ENCODE data around the gene TSFM.
A peak's percentile ranks its signal among the peaks of the same experiment; 100 is the strongest.

Gene TSFM

GRCh38 chr12:57823131-57823907 is 40.7 kb downstream of the TSFM start:
- peaks cover 58% of the 10 kb centered on the region for H3K36me3 ChIP-seq (replicated peaks)
- in situ Hi-C loops (cut with MboI; ENCODE audit: low sequenced_read_pairs): no loop called here
- H3K27me3 ChIP-seq (ENCODE audit: low read depth): no peaks in the 10 kb centered on the region
- no peak for DNase-seq (ENCODE audit: low spot score in 2 of 2)
- no peaks in the 10 kb centered on the region for H3K9me3 ChIP-seq
- no peak overlapping the region for H3K4me3 ChIP-seq
- no peaks in the 10 kb centered on the region for H3K4me1 ChIP-seq

DNA sequence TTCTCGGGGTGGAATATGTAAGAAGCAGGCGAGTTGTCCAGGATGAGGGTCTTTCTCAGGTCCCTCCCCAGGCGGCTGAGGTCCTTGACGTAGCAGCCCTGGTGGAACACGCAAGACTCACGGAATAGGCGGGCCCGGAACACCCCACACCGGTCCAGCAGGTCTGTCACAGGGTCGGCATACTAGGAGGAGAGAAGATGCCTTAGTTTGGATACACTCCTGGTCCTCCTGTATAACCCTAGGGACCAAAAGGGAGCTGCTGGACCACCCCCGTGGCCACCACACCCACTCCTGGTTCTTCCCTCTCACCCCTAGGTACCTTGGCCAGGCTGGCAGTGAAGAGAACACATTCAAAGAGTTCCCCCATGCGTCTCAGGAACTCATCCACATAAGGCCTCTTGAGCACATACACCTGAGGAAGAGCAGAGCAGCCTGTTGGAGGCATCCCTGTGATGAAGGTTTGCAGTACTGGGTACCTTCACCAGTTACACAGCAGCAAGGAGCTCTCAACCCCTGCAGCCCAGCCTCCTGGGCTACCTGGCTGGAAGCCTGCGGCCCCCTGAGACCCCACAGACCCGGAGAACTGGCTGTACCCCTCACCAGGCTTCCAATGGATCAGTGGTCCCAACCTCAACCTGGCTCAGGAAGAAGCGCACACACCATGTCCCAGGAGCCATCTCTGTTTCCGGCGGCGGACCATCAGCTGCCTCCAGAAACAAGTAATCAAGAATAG is 41.5 kb downstream of the TSFM start:
- H3K27me3 ChIP-seq (ENCODE audit: low read depth): no peaks in the 10 kb centered on the region
- no peaks in the 10 kb centered on the region for H3K4me1 ChIP-seq
- no peak overlapping the region for H3K4me3 ChIP-seq
- peaks cover 65% of the 10 kb centered on the region for H3K36me3 ChIP-seq (replicated peaks)
- in situ Hi-C loops (cut with MboI; ENCODE audit: low sequenced_read_pairs): no loop called here
- H3K9me3 ChIP-seq: no peaks in the 10 kb centered on the region
- no peak for DNase-seq (ENCODE audit: low spot score in 2 of 2)

- no peaks in the 10 kb centered on the region for H3K4me1 ChIP-seq
- H3K27me3 ChIP-seq (ENCODE audit: low read depth): no peaks in the 10 kb centered on the region
- peaks cover 69% of the 10 kb centered on the region for H3K36me3 ChIP-seq (replicated peaks)
- no peak overlapping the region for H3K4me3 ChIP-seq
- in situ Hi-C loops (cut with MboI; ENCODE audit: low sequenced_read_pairs): no loop called here
- DNase-seq (ENCODE audit: low spot score in 2 of 2): no peak
- H3K9me3 ChIP-seq: no peaks in the 10 kb centered on the region
Measured at GRCh38 chr12:57825451-57825850, 42.9 kb downstream of the TSFM start.

DNA sequence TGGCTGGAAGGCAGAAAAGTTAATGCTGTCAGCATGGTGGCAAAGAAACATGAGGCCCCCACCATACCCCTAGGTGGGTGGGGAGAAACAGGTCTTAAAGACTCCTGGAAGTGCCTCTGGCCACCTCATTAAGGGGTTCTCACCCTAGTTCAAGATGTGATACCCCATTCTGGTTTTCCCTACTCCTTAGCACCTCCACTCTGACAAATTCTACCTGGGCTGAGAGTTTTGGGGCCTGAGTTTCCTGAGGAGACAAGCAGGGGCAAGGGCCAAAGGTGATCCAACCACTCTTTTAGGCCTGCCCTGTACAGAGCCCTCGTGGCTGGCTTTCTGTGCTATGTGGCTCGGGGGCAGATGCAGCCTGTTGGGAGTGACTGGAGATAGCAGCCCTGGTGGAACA is 43.8 kb downstream of the TSFM start:
- Histone ChIP-seq H3K36me3 (replicated peaks) (peaks cover 69% of the 10 kb centered on the region), H3K9me3 (no peaks in the 10 kb centered on the region), H3K4me1 (no peaks in the 10 kb centered on the region), H3K4me3 (no peak overlapping the region), H3K27me3 (ENCODE audit: low read depth) (no peaks in the 10 kb centered on the region)
- DNase-seq (ENCODE audit: low spot score in 2 of 2): no peak
- in situ Hi-C loops (cut with MboI; ENCODE audit: low sequenced_read_pairs): no loop called here

DNA sequence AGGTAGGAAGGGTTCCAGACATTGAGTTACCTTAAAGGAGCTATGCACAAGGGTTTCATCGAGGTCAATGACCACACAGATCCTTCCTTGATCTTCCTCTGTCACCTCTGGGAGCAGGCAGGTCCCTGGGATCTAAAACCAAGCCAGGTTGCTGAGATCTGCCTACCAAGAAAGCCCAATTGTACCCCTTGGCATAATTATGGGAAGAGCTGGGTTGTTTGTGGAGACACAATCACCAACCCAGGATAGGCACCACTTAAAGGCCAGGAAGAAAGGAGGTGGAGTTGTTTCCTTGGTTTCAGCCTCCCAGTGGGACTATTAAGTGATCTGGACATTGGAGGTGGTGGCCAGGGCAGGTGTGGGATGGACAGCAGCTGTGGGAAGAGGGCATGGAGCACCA is 44.4 kb downstream of the TSFM start:
- Histone ChIP-seq H3K27me3 (ENCODE audit: low read depth) (no peaks in the 10 kb centered on the region), H3K36me3 (replicated peaks) (peaks cover 69% of the 10 kb centered on the region), H3K4me1 (no peaks in the 10 kb centered on the region), H3K9me3 (no peaks in the 10 kb centered on the region), H3K4me3 (no peak overlapping the region)
- in situ Hi-C loops (cut with MboI; ENCODE audit: low sequenced_read_pairs): no loop called here
- DNase-seq (ENCODE audit: low spot score in 2 of 2): no peak

DNA sequence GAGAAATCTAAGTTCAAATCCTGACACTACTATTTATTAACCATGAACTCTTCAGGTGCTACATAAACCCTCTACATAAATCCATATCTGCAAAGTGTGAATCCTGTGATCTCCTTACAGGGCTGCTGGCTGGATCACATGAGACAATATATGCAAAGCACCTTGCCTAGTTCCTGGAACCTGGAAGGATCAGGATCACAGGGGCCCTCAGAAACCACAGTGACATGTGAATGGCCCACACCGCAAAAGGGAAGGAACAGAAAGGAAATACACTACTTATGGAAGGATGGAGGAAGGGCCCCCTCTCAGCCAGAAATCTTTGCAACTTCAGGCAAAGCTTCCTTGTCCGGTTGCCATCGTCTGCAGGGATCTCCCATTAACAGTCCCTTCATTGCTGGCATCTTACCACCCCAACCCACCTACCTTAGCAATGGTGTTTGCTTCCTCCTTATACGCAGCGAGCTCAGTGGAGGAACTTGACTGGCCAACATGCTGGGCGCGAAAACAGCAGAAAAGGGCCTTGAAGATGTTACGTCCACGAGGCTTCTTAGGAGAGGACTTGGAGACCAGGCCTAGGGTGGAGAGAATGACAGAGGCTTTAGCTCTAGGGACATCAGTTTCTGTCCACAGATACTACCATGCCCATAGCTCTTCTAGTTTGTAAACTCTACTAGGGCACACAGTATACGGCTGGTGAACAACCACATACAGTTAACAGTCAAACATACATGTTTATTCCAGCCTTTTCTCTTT is 46.6 kb downstream of the TSFM start:
- Histone ChIP-seq H3K4me3 (no peak overlapping the region), H3K27me3 (ENCODE audit: low read depth) (no peaks in the 10 kb centered on the region), H3K36me3 (replicated peaks) (peaks cover 50% of the 10 kb centered on the region), H3K4me1 (no peaks in the 10 kb centered on the region), H3K9me3 (no peaks in the 10 kb centered on the region)
- in situ Hi-C loops (cut with MboI; ENCODE audit: low sequenced_read_pairs): no loop called here
- no peak for DNase-seq (ENCODE audit: low spot score in 2 of 2)

GRCh38 chr12:57830393-57830792 is 47.8 kb downstream of the TSFM start:
- H3K27me3 ChIP-seq (ENCODE audit: low read depth): no peaks in the 10 kb centered on the region
- H3K4me1 ChIP-seq: peaks cover 4% of the 10 kb centered on the region; the same call in 1 of the 2 replicates
- no peak overlapping the region for H3K4me3 ChIP-seq
- peaks cover 38% of the 10 kb centered on the region for H3K36me3 ChIP-seq (replicated peaks)
- in situ Hi-C loops (cut with MboI; ENCODE audit: low sequenced_read_pairs): loop anchor here (5.0 kb wide), 1 partner anchor 77 kb away; no protein-coding TSS in a partner anchor
- H3K9me3 ChIP-seq: no peaks in the 10 kb centered on the region
- no peak for DNase-seq (ENCODE audit: low spot score in 2 of 2)

DNA sequence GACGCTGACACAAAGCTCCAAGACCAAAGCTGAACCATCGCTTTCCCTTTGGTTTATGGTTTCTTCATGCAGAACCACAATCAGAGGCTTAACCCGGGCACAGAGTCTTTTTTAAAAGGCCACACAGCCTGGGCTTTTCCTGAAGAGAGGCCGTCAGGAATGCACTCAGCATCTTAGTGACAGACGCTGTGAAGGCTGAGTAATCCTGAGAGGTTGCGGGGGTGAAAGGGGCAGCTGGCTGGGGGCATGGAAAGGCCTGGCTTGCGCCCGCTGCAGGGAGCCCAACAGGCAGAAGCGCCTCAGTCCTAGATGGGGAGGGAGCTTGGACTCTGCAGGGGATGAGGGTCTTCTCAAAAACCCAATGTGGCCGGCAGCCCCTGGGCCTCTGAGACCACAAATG is 50.4 kb downstream of the TSFM start:
- in situ Hi-C loops (cut with MboI; ENCODE audit: low sequenced_read_pairs): loop anchor here (5.0 kb wide), 1 partner anchor 74 kb away; no protein-coding TSS in a partner anchor
- Histone ChIP-seq H3K4me3 (no peak overlapping the region), H3K36me3 (replicated peaks) (peaks cover 13% of the 10 kb centered on the region), H3K27me3 (ENCODE audit: low read depth) (no peaks in the 10 kb centered on the region), H3K9me3 (no peaks in the 10 kb centered on the region), H3K4me1 (peaks cover 21% of the 10 kb centered on the region)
- no peak for DNase-seq (ENCODE audit: low spot score in 2 of 2)

GRCh38 chr12:57833672-57834071 is 51.1 kb downstream of the TSFM start:
- Histone ChIP-seq H3K4me1 (peaks cover 22% of the 10 kb centered on the region), H3K4me3 (no peak overlapping the region), H3K36me3 (replicated peaks) (peaks cover 8% of the 10 kb centered on the region), H3K27me3 (ENCODE audit: low read depth) (no peaks in the 10 kb centered on the region), H3K9me3 (no peaks in the 10 kb centered on the region)
- in situ Hi-C loops (cut with MboI; ENCODE audit: low sequenced_read_pairs): loop anchor here (5.0 kb wide), 1 partner anchor 74 kb away; no protein-coding TSS in a partner anchor
- no peak for DNase-seq (ENCODE audit: low spot score in 2 of 2)

GRCh38 chr12:57834086-57834876 is 51.7 kb downstream of the TSFM start:
- peak in 1 of 2 experiments; percentile 52 for DNase-seq (ENCODE audit: low spot score in 2 of 2)
- no peaks in the 10 kb centered on the region for H3K9me3 ChIP-seq
- H3K27me3 ChIP-seq (ENCODE audit: low read depth): no peaks in the 10 kb centered on the region
- no peak overlapping the region for H3K4me3 ChIP-seq
- peaks cover 22% of the 10 kb centered on the region for H3K4me1 ChIP-seq
- peaks cover 2% of the 10 kb centered on the region for H3K36me3 ChIP-seq (replicated peaks)
- in situ Hi-C loops (cut with MboI; ENCODE audit: low sequenced_read_pairs): loop anchor here (5.0 kb wide), 1 partner anchor 73 kb away; no protein-coding TSS in a partner anchor

GRCh38 chr12:57835366-57836288 is 53.0 kb downstream of the TSFM start:
- Histone ChIP-seq H3K36me3 (replicated peaks) (no peaks in the 10 kb centered on the region), H3K4me3 (no peak overlapping the region), H3K27me3 (ENCODE audit: low read depth) (no peaks in the 10 kb centered on the region), H3K4me1 (peaks cover 22% of the 10 kb centered on the region), H3K9me3 (no peaks in the 10 kb centered on the region)
- in situ Hi-C loops (cut with MboI; ENCODE audit: low sequenced_read_pairs): no loop called here
- DNase-seq (ENCODE audit: low spot score in 2 of 2): no peak
